T-cell (primary cell): Measurements from ENCODE around the gene ARHGEF2. TPM values are rescaled to one million over a fixed set of nuclear protein-coding genes. Genes with fewer than 3 reads are reported as not detected.
A peak's percentile ranks its signal among the peaks of the same experiment; 100 is the strongest.

Source experiments
- ATAC-seq, 4 experiments: fragments of 200-7000 bp in 3 of 4; fragments of 150-1000 bp in 1 of 4; cut with Tn5 transposase; replicated peaks in 1 of 4; 1 replicate in 3 of 4; 2 replicates in 1 of 4; pipeline ENCODE4 v1.10.0; 2021; ENCODE audit warnings: moderate library complexity in 3 of 4, mild to moderate bottlenecking in 2 of 4, moderate number of reproducible peaks in 1 of 4
- CTCF ChIA-PET, 2 donors: fragments of 300-600 bp; sonication (Branson Sonifier 250); formaldehyde crosslinking; loops; one replicate each; lab custom pipeline; 2022; ENCODE audit warnings: antibody characterized with exemption in 2 of 2; lab: Charles Lee
- POLR2A ChIA-PET, 2 donors: fragments of 300-600 bp; sonication (Branson Sonifier 250); formaldehyde crosslinking; loops; one replicate each; lab custom pipeline; 2022; ENCODE audit warnings: antibody characterized with exemption in 2 of 2; lab: Charles Lee
- DNase-seq, 35 experiments: peaks; one replicate each; pipeline versions ENCODE4 v3.0.0 to v3.0.0-alpha.2; 2013 to 2023
- H3K27ac ChIP-seq: one replicate; pipeline ENCODE4 v1.5.1; 2013; ENCODE audit warnings: low read length
- H3K27me3 ChIP-seq, 2 experiments: replicated peaks in 1 of 2; 1 replicate in 1 of 2; 2 replicates in 1 of 2; pipeline versions ENCODE4 v1.6.1 to v1.7.0; 2013; ENCODE audit warnings: low read length in 1 of 2, mixed read lengths in 1 of 2; ENCODE audit not compliant: control insufficient read depth in 2 of 2, insufficient read depth in 2 of 2; ENCODE audit errors: extremely low read depth in 1 of 2
- H3K36me3 ChIP-seq, 2 donors: 1 replicate in 1 of 2; 2 replicates in 1 of 2; pipeline versions ENCODE4 v1.6.1 to v1.7.0; 2013; ENCODE audit warnings: low read length in 1 of 2; ENCODE audit not compliant: control insufficient read depth in 2 of 2, insufficient read depth in 1 of 2; ENCODE audit errors: extremely low read depth in 1 of 2
- H3K4me1 ChIP-seq, 2 experiments: 1 replicate in 1 of 2; 2 replicates in 1 of 2; pipeline versions ENCODE4 v1.6.1 to v1.7.0; 2013; ENCODE audit warnings: low read length in 2 of 2, mixed read lengths in 1 of 2; ENCODE audit not compliant: insufficient read depth in 2 of 2, control insufficient read depth in 1 of 2; ENCODE audit errors: extremely low read depth in 1 of 2
- H3K4me3 ChIP-seq, 2 donors: 1 replicate in 1 of 2; 2 replicates in 1 of 2; pipeline versions ENCODE4 v1.5.1 to v1.7.0; 2013; ENCODE audit warnings: mild to moderate bottlenecking in 2 of 2, low read length in 1 of 2, moderate library complexity in 1 of 2; ENCODE audit not compliant: control insufficient read depth in 1 of 2; ENCODE audit errors: extremely low read depth in 1 of 2
- H3K9me3 ChIP-seq: 2 replicates; pipeline ENCODE4 v1.7.0; 2013
- H3K27ac Mint-ChIP-seq, 2 donors: one replicate each; pipeline ENCODE4 v1.8.0; 2020 to 2021; ENCODE audit warnings: mild to moderate bottlenecking in 2 of 2, mixed read lengths in 2 of 2
- H3K27me3 Mint-ChIP-seq, 2 donors: one replicate each; pipeline ENCODE4 v1.8.0; 2021 to 2022; ENCODE audit warnings: mixed read lengths in 2 of 2
- H3K36me3 Mint-ChIP-seq: one replicate; pipeline ENCODE4 v1.8.0; 2021; ENCODE audit warnings: mixed read lengths
- H3K4me1 Mint-ChIP-seq, 3 donors: one replicate each; pipeline ENCODE4 v1.8.0; 2020 to 2022; ENCODE audit warnings: mixed read lengths in 3 of 3, mild to moderate bottlenecking in 1 of 3
- H3K4me3 Mint-ChIP-seq, 3 donors: one replicate each; pipeline ENCODE4 v1.8.0; 2020 to 2022; ENCODE audit warnings: mild to moderate bottlenecking in 3 of 3, mixed read lengths in 3 of 3, moderate library complexity in 3 of 3
- H3K9me3 Mint-ChIP-seq, 3 donors: one replicate each; pipeline ENCODE4 v1.8.0; 2020 to 2022; ENCODE audit warnings: mixed read lengths in 3 of 3
- WGBS: methylation state at CpG from one replicate; pipeline ENCODE4 v1.1.5; 2013; ENCODE audit warnings: missing lambda C conversion rate; ENCODE audit not compliant: insufficient coverage; 5-methylcytosine and 5-hydroxymethylcytosine counted together
- total RNA-seq, 35 experiments: library from RNA in 6 of 35; stranded (reverse) in 6 of 35; fragments of 120-200 nt in 1 of 35; gene quantifications; one replicate each; pipeline versions ENCODE4 v1.2.1 to v1.2.4 and lab custom pipeline; 2013 to 2026

The ARHGEF2 gene
- total RNA-seq, 5 donors from 2014 or later (not counting 1 experiment from before 2014, with no cell fraction given) = 110 to 174 (median 167) TPM

DNA sequence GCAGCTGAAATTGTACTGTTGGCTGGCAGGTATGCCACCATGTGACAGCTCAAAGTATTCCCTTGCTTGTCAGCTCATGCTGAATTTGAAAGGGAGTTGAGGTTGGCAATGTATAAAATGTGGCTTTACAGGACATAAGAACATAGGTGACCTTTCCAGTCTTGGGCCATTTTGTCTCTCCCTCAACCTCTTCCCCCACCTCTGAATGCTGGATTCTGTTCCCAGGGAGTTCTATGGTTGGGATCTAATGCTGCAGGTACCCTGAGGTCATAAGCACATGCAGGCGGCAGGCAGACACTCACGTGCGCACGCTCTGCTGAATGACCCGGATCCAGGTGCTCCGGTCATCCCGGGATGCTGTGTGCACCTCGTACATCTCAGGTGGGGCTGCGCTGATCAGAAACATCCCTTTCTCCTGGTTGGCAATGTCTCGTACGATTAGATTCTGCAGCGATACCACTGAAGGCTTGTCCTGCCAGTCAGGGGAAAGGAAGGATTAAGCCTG lies 20.9 kb downstream of the ARHGEF2 start:
- CTCF ChIA-PET = interaction anchor here in 1 of 2 donors (0.5 to 1.3 kb wide), 3 partner anchors 11 to 152 kb away, joined by 3 to 9 read pairs (median 4); no protein-coding TSS in a partner anchor
- 96% methylated on average over 10 of the region's 12 CpGs for WGBS
- Mint-ChIP-seq H3K4me1 (peaks cover 0 to 19% (median under 1%) of the 10 kb centered on the region in 3 donors), H3K4me3 (no peak overlapping the region), H3K9me3 (no peaks in the 10 kb centered on the region), H3K36me3 (peaks cover 50% of the 10 kb centered on the region), H3K27ac (peak overlapping the region in 1 of 2 donors; percentile 19), H3K27me3 (no peaks in the 10 kb centered on the region)
- H3K4me1 ChIP-seq = peaks cover 0 to 11% of the 10 kb centered on the region in 2 experiments
- no peaks in the 10 kb centered on the region for H3K27me3 ChIP-seq
- no peak overlapping the region for H3K4me3 ChIP-seq
- POLR2A ChIA-PET = interaction anchor here in 1 of 2 donors (0.6 to 0.7 kb wide), 2 partner anchors 24 to 787 kb away, joined by 5 to 9 read pairs; partner anchors contain the start of gene KHDC4
- H3K36me3 ChIP-seq = peaks cover 7 to 98% of the 10 kb centered on the region in 2 donors
- no peaks in the 10 kb centered on the region for H3K9me3 ChIP-seq
- DNase-seq (no peak), ATAC-seq (no peak)
- H3K27ac ChIP-seq = no peak overlapping the region

GRCh38 chr1:155954645-155955044 lies 23.7 kb downstream of the ARHGEF2 start:
- no peaks in the 10 kb centered on the region for H3K27me3 ChIP-seq
- Mint-ChIP-seq H3K27me3 (no peaks in the 10 kb centered on the region), H3K36me3 (peaks cover 49% of the 10 kb centered on the region), H3K27ac (peak overlapping the region in 1 of 2 donors; percentile 39), H3K4me3 (no peak overlapping the region), H3K9me3 (no peaks in the 10 kb centered on the region), H3K4me1 (peaks cover 0 to under 1% (median 0%) of the 10 kb centered on the region in 3 donors)
- H3K4me1 ChIP-seq = no peaks in the 10 kb centered on the region
- ATAC-seq (no peak), DNase-seq (no peak)
- H3K36me3 ChIP-seq = peaks cover 30 to 96% of the 10 kb centered on the region in 2 donors
- no peak overlapping the region for H3K4me3 ChIP-seq
- ChIA-PET POLR2A (interaction anchor here in 1 of 2 donors (0.5 to 0.6 kb wide), 2 partner anchors 36 to 206 kb away, joined by 3 to 5 read pairs; no protein-coding TSS in a partner anchor), CTCF (interaction anchor here in 1 of 2 donors (0.7 kb wide), 1 partner anchor 25 kb away, joined by 3 read pairs; no protein-coding TSS in a partner anchor)
- 86% methylated on average over 1 of the region's 3 CpGs for WGBS
- H3K27ac ChIP-seq = no peak overlapping the region
- no peaks in the 10 kb centered on the region for H3K9me3 ChIP-seq

DNA sequence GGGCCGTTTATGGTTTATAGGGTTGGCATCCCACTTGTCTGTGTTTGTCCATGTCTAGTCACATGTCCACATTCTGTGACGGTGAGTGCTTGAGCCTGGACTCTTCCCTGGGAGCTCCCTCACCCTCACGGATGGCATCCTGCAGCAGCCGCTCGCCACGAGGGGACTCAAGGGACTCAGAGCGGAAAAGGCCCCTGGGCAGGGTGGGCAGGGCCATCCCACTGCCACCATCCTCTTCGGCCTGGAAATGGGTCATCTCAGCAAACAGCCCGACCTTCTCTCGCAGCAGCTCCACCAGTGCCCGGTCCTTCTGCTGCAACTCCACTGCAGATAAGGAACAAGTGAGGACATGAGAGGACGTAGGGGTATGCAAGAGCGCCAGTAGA lies 25.8 kb downstream of the ARHGEF2 start:
- Histone ChIP-seq H3K27me3 (no peaks in the 10 kb centered on the region), H3K9me3 (no peaks in the 10 kb centered on the region), H3K4me1 (peaks cover 0 to 4% of the 10 kb centered on the region in 2 experiments), H3K36me3 (peaks cover 26 to 88% of the 10 kb centered on the region in 2 donors), H3K27ac (no peak overlapping the region), H3K4me3 (no peak overlapping the region)
- ATAC-seq (no peak), DNase-seq (no peak)
- WGBS = 95% methylated on average over 12 of the region's 13 CpGs
- CTCF ChIA-PET = no interaction called here
- POLR2A ChIA-PET = no interaction called here
- Mint-ChIP-seq H3K4me1 (peaks cover 0 to 8% (median 4%) of the 10 kb centered on the region in 3 donors), H3K9me3 (no peaks in the 10 kb centered on the region), H3K4me3 (no peak overlapping the region), H3K36me3 (peaks cover 45% of the 10 kb centered on the region), H3K27ac (peak overlapping the region in 1 of 2 donors; percentile 12), H3K27me3 (no peaks in the 10 kb centered on the region)

DNA sequence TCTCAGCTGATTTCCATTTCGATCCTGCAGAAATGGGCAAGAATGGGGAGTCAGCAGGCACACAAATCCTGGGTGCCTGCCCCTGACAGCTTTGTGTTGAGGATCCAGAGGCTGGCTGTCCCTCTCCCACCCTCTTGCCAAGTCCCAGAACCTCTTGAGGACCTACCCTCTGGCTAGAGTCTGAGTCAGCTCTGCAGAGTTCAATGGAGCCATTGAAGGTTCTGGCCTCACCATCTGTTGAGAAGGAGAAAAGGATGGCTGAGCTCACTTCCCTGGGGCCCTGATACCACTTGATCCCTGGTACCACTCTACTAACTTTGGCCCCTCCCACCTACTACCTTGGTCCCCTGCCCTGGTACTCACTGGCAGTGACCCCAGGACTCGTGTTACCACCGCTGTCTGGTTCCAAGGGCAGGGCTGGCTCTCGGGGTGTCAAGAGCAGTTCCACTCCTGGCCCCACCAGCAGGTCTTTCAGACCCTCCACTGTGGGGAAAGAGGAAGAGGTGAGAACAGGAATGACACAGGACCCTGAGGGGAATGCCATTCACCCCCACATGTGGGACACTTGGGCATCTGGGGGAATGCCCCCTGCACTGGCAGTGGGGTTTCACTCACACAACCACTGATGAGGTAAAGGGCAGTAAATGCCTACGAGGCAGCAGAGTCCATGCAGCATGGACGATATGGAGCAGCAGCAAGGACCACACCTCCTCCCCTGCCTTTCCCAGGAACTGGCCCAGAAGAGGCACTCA lies 26.4 kb downstream of the ARHGEF2 start:
- 80% methylated on average over 1 of the region's 6 CpGs for WGBS
- POLR2A ChIA-PET = interaction anchor here in 1 of 2 donors (0.6 kb wide), 1 partner anchor 22 kb away, joined by 4 read pairs; no protein-coding TSS in a partner anchor
- H3K27me3 Mint-ChIP-seq = no peaks in the 10 kb centered on the region
- no peak overlapping the region for H3K27ac ChIP-seq
- CTCF ChIA-PET = interaction anchor here in 1 of 2 donors (1.5 kb wide), 1 partner anchor 29 kb away, joined by 3 read pairs; no protein-coding TSS in a partner anchor
- DNase-seq (no peak), ATAC-seq (no peak)
- peaks cover 43% of the 10 kb centered on the region for H3K36me3 Mint-ChIP-seq
- H3K27me3 ChIP-seq = no peaks in the 10 kb centered on the region
- H3K4me3 ChIP-seq = no peak overlapping the region
- peaks cover under 1 to 10% of the 10 kb centered on the region in 2 experiments for H3K4me1 ChIP-seq
- H3K9me3 Mint-ChIP-seq = no peaks in the 10 kb centered on the region
- peaks cover 26 to 88% of the 10 kb centered on the region in 2 donors for H3K36me3 ChIP-seq
- peak overlapping the region in 1 of 2 donors; percentile 12 for H3K27ac Mint-ChIP-seq
- no peaks in the 10 kb centered on the region for H3K9me3 ChIP-seq
- H3K4me3 Mint-ChIP-seq = no peak overlapping the region
- peaks cover 4 to 12% (median 9%) of the 10 kb centered on the region in 3 donors for H3K4me1 Mint-ChIP-seq

- no peak for DNase-seq
- Mint-ChIP-seq H3K9me3 (no peaks in the 10 kb centered on the region), H3K27me3 (no peaks in the 10 kb centered on the region), H3K36me3 (peaks cover 44% of the 10 kb centered on the region), H3K4me3 (no peak overlapping the region), H3K27ac (no peak overlapping the region), H3K4me1 (peaks cover 15 to 23% (median 20%) of the 10 kb centered on the region in 3 donors)
- H3K9me3 ChIP-seq = no peaks in the 10 kb centered on the region
- CTCF ChIA-PET = interaction anchor here in 1 of 2 donors (1.5 kb wide), 1 partner anchor 30 kb away, joined by 3 read pairs; no protein-coding TSS in a partner anchor
- ATAC-seq = no peak
- POLR2A ChIA-PET = no interaction called here
- 95% methylated on average over 23 of the region's 27 CpGs for WGBS
- no peak overlapping the region for H3K27ac ChIP-seq
- H3K36me3 ChIP-seq = peaks cover 26 to 82% of the 10 kb centered on the region in 2 donors
- no peaks in the 10 kb centered on the region for H3K27me3 ChIP-seq
- no peak overlapping the region for H3K4me3 ChIP-seq
- peaks cover 11 to 21% of the 10 kb centered on the region in 2 experiments for H3K4me1 ChIP-seq
These were observed 27.5 kb downstream of the ARHGEF2 start for GRCh38 chr1:155950829-155951228.

GRCh38 chr1:155947741-155948140 lies 30.6 kb downstream of the ARHGEF2 start:
- DNase-seq (no peak), ATAC-seq (no peak)
- Histone ChIP-seq H3K4me3 (no peak overlapping the region), H3K27me3 (no peaks in the 10 kb centered on the region), H3K9me3 (no peaks in the 10 kb centered on the region), H3K4me1 (peaks cover 14 to 41% of the 10 kb centered on the region in 2 experiments), H3K36me3 (peaks cover 22 to 54% of the 10 kb centered on the region in 2 donors), H3K27ac (no peak overlapping the region)
- peak overlapping the region; percentile 22 to 57 for H3K27ac Mint-ChIP-seq
- no peaks in the 10 kb centered on the region for H3K27me3 Mint-ChIP-seq
- ChIA-PET CTCF (no interaction called here), POLR2A (no interaction called here)
- peaks cover 31% of the 10 kb centered on the region for H3K36me3 Mint-ChIP-seq
- no peaks in the 10 kb centered on the region for H3K9me3 Mint-ChIP-seq
- H3K4me1 Mint-ChIP-seq = peaks cover 29 to 43% (median 38%) of the 10 kb centered on the region in 3 donors
- no peak overlapping the region for H3K4me3 Mint-ChIP-seq
- 100% methylated on average over 2 of the region's 8 CpGs for WGBS
